ENCODE measurements around the gene ADAM19.
A peak's percentile ranks its signal among the peaks of the same experiment; 100 is the strongest.
"Not testable (repeated sequence)": the region's sequence is repeated elsewhere in the genome, so short reads cannot be mapped to it uniquely, and the experiment has no call there.

Gene ADAM19

DNA sequence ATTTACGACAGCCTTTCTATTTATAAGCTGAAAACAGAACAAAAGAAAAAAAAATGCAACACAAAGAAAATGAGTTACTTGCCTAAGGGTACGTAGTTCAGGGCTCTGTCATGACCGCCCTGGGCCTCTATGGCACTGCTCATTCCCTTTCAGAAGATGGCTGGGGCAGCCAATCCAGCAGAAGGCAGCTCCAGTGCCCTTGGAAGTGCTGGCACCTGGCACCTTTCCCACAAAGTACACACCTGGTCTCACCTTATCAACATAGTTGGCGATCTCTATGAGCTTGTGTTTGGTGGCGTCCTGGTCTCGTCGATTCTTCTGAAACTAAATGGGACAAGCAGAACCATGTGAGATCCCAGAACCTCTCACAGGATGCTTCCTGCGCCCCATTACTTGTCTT, 62.4 kb downstream of the ADAM19 start:
- DNase-seq = no peak

DNA sequence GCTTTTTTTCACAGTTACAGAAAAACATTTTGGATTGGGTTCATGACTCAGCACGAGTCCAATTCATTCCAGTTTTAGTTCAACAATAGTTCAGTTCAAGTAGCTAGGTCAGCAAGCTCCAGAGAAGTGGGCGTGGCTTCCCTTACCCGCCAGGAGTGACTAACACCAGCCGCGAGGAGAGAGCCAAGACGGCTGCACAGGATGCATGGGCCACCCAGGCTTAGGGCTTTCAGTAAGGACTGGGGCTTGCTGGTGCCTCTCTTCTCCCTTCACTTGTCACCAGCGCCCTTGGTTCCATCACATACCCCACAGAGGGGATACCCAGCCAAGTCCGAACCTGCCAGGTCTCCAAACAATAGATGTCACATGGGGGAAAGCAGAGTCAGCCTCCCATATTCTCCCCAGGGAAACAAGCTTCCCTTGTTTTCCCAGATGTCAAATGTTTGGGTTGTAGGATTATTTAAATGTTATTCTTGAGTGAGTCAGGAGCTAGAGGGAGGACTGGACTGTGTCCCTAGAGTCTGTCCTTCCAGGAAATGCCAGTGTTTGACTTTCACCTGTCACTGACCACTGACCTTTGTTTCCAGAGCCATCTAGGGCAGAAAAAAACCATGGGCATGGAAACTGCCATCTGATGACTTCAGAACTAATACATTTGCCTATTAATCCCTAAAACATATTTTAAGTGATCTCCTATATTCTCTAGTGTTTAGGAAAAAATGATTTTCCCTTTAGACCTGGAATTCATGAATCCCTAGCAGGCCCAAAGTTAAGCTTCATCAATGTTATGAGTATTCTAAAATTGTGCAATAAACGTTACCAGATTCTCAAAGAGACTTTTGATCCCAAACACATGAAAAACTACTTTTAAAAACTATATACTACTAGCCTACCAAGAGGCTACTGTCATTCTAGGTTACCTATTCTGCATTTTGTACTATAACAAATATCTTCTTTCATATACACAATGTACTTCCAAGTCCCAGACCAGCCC, 63.6 kb downstream of the ADAM19 start:
- no peak for DNase-seq

DNA sequence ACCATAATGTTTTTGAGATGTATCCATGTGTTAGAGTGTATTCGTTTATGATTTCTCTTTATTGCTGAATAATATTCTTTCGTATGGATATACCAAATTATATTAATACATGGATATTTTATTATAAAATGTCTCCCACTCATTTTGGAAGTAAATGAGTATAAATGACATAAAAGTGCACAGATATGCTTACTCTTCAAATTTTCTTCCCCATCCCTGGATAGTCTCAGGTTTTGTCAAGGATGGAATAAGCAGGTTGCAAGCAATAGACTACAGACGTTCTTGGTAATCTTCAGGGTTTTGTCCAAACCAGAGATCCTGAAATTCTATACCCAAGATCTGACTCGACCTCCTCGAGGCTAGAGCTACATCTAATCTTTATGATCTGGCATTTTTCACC, 64.9 kb downstream of the ADAM19 start:
- DNase-seq = no peak

DNA sequence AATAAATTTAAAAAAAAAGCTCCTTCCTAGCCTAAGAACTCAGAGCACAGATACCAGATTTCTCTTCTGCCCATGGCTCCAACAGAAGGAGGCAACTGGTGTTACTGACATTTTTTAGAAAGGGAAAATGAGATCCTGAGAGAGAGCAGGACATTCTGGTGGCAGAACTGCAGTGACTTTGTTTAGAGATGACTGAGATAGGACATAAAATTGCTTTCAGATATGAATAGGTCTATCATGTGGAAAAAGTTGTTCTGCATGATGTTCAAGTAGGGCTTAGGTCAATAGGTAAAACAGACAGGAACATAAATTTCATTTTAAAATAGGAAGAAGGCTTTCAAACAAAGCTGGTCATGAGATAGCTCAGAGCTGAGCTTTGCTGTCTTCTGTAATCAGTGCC, 66.0 kb downstream of the ADAM19 start:
- DNase-seq = no peak

DNA sequence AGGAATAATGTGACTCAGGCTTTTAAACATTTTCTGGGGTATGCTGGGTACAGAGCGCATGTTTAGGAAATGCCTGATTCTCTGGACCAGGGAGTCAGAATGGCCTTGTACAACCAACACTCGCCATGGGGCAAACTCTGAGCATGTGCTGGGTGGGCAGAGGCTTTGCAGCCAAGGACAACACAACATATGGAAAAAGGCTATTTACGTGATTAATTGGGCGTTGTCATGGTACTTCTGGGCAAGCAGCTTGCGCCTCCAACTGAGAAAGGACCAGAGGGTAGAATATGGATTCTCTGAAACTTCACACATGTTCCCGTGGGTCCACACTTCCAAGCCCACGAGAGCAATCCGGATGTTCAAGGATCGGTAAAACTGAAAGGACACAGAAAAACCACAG, 66.5 kb downstream of the ADAM19 start:
- no peak for DNase-seq

DNA sequence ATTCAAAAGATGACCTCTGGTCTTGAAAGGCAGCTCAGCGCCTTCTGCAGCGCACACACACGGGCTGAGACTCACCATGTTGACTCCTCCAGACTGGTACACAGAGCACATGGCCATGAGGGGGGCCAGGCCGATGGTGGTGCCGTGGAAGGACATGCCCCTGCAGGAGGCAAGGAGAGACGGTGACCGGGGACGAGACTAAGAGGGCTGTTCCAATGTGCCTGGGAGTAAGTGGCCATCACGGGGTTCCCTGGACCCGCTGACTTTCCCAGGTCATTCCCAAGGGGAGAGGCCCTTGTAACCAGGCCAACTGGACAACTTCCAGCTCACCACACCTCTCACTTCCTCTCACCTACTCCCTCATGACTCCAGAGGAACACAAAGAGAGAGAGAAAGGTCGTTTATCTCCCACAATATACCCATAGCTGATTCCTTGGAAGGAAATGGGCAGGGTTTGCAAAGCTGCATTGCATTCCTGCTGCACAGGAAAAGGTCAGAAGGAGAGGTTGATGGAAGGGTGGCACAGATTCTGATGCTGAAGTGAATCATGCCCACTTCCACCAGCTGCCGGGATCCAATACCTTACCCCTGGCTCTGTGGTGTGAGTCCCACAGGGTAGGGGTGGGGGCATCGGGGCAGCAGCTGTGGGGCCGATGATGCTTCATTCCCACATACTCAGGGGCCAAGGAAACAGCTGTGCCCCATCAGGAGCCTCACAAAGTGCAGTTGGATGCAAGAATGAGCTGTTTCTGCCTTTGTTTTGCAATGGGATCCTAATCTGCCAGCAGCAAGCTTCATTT, 68.4 kb downstream of the ADAM19 start:
- DNase-seq = no peak

DNA sequence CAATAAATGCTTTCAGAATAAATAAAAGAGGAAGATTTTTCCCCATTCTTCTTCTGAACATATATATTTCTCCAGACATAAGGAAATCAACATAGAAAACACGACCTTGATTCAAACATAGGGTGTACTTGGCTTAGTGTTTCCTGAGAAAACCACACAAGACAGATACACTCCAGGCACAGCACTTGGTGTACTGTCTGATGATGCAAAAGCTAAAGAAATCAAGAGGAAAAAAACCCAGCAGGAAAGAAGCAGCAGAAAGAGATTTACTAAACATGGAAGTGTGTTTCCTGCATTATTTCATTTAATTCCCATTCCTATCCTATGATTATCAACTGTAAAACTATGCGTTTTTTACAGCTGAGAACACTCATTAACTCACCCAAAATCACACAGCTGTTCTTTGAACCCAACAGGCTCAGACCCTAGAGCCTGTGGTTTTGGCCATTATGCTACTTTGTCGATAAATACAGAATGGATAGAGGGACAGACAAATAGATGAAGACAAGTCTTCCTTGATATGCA, 69.4 kb downstream of the ADAM19 start:
- no peak for DNase-seq

DNA sequence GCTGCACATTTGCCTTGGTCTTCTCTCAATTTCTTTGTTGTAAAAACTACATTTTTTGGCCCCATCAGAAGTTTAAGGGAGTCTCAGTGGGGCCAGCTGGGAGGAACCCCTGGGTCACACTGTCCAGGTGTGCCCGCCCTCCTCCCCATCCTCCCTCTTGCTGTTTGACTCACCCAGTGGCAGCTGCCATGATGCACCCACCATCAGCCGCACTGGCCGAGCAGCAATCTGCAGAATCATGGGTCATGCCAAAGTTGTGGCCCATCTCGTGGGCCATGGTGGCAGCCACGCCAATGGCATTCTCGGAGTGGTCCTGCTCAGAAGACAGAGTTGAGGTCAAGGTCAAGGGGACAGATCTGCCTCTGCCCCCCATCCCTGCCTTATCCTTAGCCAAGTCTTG, 70.1 kb downstream of the ADAM19 start:
- no peak for DNase-seq

DNA sequence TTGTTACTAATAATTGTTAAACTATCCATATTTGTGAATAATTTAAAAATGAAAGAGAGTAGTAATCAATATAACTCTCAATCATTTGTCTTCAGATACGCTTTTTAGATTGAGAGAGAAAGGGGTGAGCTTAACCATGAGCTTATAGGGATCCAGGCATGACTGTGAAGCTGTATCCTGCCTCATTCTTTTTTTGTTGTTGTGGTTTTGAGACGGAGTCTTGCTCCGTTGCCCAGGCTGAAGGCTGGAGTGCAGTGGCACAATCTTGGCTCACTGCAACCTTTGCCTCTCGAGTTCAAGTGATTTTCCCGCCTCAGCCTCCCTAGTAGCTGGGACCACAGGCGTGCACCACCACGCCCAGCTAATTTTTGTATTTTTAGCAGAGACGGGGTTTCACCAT, 71.5 kb downstream of the ADAM19 start:
- DNase-seq = no peak

DNA sequence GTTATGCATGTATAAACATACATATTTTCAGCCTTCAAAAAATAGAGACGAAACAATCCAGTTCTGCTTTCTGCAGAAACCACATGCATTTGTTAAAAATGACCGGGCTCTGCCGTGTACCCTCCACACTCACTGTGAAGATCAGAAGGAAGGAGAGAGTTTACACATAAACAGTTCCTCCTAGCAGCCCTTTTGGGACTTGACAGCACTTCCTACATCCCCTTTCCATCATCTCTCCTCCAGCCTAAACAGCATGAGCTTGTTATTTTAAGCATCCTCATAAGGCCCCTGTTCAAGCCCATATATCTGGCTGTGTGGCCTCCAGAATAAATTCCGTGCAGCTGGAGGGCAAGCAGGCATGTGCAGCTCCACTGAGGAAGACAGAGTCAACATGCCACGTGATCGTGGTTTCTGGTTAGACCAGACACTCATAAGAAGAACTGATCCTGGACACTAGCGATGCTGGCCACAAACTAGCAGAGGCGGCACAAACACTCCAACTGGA, 73.4 kb downstream of the ADAM19 start:
- DNase-seq = no peak

DNA sequence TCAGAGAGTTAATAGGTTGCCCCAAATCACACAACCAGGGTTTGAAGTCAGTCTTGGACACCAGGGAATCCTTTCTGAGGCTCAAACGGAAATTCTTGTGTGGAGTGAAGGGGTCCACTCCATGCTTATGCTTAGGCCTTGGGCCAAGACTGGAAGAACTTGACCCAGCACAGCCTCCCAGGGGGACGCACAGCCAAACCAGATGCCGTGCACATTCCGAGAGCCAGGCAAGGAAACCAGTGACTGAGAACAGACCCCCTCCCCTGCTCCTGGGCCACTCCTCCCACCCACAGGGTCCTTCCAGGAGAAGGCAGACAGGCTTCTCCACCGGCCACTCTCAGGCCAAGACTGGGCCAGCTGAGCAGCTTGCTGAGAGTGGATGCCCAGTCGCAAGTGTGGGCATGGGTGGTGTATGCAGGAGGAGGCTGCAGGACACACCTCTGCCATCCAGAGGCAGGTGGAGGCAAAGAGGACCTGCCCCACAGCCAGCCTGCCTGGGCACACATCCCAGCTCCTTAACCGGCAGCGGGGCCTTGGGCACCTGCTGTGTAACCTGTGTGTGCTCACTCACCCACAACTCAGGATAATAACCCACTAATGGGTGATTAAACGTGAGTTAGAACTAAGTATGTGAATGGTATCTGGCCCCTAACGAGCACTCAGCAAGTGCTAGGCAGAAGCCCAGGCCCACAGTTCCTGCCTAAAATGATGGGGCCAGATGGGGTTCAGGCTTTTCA, 77.5 kb downstream of the ADAM19 start:
- peak; percentile 40 for DNase-seq

DNA sequence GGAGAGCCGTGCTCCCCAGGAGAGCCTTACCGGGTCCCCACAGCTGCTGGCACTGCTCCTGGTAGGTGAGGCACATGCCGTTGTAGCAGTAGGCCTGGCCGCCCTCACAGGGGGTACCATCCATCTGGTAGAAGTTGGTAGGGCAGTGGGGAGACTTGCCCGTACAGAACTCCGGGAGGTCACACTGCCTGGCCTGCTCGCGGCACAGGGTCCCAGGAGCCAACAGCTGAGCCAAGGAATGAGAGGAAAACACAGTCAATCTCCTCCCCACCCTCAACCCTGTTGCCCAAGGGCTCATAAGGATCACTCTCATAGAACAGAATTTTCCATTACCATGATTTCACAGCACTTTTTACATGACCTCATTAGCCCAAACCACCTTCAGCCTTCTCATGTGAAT, 78.7 kb downstream of the ADAM19 start:
- no peak for DNase-seq

DNA sequence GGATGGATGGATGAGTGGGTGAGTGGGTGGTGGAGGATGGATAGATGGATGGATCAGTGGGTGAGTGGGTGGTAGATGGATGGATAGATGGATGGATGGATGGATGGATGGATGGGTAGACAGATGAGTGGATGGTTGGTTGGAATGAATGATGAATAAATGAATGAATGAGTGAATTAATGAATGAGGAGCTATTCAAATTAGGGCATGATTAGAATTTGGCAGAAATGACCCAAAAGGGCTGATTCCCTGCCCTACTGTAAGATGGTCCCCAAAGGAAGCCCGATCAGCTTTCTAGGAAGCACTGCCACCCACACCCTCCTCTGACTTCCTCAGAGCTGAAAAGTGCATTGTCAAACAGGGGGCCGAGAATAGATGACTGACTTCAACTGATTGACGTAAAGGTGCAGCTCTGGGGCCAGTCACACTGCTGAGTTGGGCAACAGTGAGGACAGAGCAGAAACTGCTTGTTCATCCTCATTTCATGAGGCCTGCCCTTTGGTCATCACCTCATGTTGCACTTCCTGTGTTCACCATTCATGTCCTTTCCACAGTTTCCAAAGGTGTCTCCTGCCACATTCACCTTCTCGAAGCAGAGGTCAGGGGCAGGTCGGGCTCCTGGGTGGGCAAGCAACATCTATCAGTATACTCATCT, 81.3 kb downstream of the ADAM19 start:
- no peak for DNase-seq

DNA sequence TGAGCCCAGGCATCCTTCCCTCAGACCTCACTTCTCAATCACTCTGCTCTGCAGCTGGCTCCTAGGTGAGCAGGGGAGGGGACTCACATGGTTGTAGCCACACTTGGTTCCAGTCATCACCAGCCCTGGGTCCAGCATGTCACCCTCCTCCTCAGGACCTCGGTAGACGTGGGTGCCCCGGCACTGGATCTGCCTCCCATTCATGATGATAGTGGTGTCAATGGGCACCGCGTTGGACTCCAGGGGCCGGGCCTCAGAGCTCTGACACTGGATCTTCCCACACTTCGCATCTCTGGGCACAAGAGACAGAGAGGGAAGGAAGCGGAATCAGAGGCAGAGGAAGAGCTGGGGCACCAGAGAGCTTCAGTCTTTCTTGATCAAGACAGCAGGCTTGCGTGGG, 82.7 kb downstream of the ADAM19 start:
- no peak for DNase-seq

DNA sequence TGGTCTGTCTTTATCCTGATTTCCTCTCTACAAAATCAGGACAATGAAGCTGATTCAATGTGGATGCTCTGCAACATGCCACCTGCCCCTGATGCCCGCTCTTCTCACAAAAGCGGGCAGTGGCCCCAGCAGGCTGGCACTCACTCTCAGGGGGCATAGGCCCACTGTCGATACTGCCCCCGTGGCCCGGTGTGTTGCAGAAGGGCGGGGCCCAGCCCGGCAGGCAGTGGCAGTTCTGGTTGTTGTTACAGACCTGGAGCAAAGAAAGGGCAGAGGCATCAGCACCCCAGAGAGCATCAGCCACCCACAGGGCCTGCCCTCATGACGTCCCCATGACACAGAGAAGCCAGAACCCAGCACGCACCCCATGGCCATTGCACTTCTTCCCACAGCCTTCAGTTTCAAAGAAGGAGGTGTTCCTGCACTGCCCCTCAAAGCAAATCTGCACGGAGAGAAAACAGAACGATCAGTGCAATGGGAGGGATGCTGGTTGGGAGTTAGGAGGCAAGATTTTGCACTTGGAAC, 84.0 kb downstream of the ADAM19 start:
- no peak for DNase-seq

DNA sequence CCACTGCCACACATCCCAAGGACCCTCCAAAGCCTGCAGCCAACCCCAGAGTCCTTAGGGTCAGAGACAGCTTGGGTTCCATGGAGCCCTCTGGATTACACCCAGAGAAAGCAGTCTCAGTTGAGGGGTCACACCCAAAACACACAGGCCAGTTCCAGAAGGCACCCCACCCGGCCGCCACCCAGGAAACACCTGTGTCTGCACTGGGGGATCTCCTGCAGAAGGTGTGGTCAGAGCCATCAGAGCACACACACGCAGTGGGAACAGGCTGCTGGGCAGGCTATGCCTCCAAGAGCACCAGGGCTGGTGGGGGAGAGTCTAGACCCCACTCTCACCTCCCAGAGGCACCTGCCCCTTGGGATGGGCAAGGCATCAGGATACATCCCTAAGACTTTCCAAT, 88.2 kb downstream of the ADAM19 start:
- DNase-seq = no peak

DNA sequence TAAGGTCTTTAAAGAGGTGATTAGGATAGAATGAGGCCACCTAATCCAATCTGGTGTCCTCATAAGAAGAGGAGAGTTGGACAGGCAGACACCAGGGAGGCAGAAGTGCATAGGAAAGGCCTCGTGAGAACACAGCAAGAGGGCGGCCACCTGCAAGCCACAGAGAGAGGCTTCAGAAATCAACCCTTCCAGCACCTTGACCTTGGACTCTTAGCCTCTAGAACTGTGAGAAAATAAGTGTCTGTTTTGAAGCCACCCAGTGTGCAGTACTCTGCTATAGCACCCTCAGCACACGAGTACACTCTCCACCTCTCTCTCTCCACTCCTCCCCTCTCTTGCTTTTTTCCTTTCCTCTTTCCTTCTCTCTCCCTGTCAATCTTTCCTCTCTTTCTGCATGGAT, 88.7 kb downstream of the ADAM19 start:
- DNase-seq = no peak

DNA sequence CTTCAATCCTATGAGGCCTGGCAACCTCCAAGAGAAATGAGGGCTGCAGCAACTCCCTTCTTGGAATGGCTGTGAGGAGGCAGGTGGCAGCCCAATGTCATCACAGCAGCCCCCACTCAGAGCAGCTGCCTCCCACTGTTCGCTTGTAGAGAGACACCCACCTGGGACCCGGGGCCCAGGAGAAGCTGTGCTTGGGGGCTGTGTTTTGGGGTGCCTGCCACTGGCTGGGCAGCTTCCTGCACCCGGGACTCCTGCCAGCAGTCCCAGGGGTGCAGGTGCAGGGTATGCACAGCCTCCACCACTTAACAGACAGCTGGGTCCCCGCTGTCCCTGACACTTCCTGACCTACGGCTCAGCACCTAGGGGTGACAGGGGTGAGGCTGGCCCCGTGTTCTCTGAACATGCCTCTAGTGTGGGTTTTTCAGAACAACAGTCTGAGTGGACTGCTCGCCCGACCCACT, 89.3 kb downstream of the ADAM19 start:
- DNase-seq = no peak

DNA sequence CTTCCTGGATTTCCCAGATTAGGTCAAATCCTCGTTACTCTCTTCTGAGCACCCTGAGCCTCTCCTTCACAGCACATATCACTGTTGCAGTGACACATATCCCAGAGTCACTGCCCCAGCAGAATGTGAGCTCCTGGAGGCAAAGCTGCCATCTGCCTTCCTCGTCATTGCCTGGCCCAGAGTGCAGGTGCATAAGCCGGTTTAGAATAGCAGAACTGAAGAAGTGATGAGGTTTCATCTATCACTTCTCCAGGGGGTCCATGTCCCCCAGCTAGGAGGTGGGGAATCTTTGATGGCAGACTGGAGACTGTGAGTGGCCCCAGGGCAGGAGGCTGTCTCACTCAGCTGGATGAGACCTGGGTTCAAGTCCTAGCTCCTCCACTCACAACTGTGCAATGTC, 89.8 kb downstream of the ADAM19 start:
- DNase-seq = no peak

DNA sequence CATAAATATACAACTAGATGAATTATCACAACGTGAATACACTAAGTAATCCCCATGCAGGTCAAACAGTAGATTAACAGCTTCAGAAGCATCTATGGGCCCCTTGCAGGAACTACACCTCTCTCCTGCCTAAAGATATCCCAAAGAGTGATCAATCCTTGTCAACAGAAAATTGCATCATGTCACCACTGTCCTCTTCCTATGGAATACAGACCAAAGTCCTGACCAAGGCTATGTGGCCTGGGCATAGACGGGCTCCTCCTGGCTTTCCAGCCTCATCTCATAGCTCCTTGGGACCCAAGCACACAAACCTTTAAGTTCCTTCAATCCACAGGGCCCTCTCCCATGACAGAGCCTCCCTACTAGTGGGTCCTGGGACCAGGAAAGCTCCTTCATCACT, 90.2 kb downstream of the ADAM19 start:
- DNase-seq = no peak

DNA sequence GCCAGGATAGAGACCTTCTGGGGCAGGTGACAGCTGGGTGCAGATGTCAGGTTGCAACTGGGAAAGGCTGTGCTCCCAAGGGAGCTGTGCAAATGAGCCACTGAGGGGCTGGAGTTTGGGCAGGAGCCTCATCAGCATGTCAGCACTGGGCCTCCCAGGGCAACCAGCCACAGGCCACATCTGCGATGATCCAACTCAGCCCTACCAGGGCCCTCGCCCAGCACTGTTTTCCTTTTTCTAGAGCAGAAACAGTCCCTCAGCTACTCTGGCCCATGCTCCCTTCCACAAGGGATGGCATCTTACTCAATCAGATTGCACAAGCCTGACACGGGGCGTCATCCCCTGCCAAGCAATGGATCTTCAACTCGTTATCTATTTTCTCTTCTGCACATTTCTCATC, 90.8 kb downstream of the ADAM19 start:
- DNase-seq = no peak

DNA sequence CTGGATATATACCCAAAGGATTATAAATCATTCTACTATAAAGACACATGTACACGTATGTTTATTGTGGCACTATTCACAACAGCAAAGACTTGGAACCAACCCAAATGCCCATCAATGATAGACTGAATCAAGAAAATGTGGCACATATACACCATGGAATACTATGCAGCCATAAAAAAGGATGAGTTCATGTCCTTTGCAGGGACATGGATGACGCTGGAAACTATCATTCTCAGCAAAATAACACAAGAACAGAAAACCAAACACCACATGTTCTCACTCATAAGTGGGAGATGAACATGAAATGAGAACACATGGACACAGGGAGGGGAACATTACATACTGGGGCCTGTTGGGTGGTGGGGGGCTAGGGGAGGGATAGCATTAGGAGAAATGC, 92.9 kb downstream of the ADAM19 start:
- DNase-seq = not testable (repeated sequence)

All from NCI-H2029 (cell line).